NCI-H2081 treated with DMSO at 0.1 percent for 48 hours (cell line): ENCODE data around the gene POLDIP2.

Source experiments
- DNase-seq: peaks from one replicate; lab custom pipeline; 2025; lab: John Stamatoyannopoulos, UW

The POLDIP2 gene

DNA sequence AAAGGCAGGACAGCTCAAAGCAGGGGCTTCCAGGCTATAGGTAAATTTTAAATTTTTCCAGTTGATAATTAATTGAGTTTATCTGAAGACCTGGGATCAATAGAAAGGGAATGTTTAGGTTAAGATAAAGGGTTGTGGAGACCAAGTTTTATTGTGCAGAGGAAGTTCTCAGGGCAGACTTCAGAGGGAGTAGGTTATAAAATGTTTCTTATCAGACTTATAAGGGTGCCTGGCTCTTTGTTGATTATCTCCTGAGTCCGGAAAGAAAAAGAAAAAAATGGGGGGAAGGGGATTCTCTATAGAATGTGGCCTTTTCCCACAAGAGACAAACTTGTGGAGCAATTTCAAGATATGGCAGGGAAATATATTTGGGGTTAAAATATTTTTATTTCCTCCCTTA is 32.8 kb upstream of the POLDIP2 start:
- DNase-seq, result no peak

DNA sequence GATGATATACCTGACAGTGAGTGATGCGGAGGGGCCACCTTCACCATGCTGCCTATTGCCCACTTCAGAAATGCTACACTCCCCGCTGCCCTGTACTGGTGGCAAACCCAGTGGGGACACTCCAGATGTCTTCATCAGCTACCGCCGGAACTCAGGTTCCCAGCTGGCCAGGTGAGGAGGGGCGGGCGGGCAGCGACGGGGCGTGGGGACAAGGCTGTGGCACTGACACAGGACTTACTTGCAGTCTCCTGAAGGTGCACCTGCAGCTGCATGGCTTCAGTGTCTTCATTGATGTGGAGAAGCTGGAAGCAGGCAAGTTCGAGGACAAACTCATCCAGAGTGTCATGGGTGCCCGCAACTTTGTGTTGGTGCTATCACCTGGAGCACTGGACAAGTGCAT is 30.8 kb upstream of the POLDIP2 start:
- no peak for DNase-seq

DNA sequence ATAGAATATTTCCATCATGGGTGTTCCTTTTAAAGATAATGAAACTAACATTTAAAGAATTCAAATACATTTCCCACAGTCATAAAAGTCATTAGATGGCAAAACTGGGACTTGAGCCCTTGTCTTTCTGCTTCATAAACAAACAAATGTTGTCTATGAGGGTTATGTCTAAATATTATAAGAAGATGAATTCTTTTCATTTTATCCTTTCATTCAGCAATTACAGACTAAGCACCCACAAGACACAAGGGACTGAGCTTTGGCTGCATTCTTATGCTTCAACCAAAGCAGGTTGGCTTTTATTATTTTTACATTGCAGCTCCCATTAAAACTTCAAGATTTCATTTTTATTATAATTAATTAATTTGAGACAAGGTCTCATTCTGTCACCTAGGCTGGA is 29.1 kb upstream of the POLDIP2 start:
- no peak for DNase-seq

DNA sequence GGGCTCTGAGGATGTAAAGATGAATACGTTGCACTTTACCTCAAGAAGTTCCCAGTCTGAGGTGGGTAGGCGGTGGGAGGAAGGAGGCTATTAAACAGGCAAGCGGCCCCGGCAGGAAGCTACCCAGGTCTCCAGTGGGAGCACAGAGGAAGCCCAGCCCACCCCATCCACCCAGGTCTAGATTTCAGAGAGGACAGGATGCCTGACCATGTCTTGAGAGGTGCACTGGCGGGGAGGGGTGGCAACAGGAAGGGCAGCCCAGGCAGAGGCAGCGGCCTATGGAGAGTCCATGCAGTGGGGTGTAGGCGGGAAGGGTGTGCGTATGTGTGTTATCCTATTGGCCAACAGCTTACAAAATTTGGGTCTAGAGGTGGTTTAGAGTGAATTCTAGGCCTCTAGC is 28.1 kb upstream of the POLDIP2 start:
- DNase-seq, result no peak

DNA sequence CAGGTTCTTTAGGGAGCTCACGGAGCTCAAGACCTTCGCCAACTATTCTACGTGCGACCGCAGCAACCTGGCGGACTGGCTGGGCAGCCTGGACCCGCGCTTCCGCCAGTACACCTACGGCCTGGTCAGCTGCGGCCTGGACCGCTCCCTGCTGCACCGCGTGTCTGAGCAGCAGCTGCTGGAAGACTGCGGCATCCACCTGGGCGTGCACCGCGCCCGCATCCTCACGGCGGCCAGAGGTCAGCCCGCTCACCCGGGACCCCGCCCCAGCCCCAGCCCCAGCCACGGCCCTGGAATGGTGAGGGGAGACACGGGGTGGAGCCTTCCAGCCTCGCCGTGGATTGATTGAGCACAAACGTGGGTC is 27.7 kb upstream of the POLDIP2 start:
- no peak for DNase-seq

DNA sequence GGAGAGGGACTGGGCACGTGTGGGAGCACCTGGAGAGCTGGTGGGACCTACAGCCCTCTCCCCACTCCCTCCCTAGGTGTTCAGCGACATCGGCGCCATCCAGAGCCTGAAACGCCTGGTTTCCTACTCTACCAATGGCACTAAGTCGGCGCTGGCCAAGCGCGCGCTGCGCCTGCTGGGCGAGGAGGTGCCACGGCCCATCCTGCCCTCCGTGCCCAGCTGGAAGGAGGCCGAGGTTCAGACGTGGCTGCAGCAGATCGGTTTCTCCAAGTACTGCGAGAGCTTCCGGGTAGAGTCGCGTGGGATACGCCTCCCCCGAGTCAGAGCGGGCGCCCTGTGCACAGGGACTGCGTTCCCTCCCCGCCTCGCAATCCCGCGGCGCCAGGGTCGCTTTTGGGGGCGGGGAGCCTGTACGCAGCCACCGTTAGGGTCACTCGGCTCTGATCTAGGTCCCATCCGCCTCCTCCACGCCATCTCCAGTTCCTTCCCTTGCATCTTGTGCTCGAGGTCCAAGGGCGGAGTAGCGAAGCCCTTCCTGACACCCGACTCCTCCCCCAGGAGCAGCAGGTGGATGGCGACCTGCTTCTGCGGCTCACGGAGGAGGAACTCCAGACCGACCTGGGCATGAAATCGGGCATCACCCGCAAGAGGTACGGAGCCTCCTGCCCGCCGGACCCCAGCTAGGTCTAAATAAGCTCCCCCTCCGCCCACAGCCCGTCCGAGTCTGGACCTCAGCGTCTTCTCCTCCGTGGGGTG is 27.1 kb upstream of the POLDIP2 start:
- DNase-seq, result no peak

DNA sequence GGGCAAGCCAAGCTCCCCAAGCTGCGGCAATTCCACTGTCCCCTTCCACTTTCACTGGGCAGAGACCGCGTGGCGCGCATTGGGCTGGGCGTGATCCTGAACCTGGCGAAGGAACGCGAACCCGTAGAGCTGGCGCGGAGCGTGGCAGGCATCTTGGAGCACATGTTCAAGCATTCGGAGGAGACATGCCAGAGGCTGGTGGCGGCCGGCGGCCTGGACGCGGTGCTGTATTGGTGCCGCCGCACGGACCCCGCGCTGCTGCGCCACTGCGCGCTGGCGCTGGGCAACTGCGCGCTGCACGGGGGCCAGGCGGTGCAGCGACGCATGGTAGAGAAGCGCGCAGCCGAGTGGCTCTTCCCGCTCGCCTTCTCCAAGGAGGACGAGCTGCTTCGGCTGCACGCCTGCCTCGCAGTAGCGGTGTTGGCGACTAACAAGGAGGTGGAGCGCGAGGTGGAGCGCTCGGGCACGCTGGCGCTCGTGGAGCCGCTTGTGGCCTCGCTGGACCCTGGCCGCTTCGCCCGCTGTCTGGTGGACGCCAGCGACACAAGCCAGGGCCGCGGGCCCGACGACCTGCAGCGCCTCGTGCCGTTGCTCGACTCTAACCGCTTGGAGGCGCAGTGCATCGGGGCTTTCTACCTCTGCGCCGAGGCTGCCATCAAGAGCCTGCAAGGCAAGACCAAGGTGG is 24.0 kb upstream of the POLDIP2 start:
- no peak for DNase-seq

DNA sequence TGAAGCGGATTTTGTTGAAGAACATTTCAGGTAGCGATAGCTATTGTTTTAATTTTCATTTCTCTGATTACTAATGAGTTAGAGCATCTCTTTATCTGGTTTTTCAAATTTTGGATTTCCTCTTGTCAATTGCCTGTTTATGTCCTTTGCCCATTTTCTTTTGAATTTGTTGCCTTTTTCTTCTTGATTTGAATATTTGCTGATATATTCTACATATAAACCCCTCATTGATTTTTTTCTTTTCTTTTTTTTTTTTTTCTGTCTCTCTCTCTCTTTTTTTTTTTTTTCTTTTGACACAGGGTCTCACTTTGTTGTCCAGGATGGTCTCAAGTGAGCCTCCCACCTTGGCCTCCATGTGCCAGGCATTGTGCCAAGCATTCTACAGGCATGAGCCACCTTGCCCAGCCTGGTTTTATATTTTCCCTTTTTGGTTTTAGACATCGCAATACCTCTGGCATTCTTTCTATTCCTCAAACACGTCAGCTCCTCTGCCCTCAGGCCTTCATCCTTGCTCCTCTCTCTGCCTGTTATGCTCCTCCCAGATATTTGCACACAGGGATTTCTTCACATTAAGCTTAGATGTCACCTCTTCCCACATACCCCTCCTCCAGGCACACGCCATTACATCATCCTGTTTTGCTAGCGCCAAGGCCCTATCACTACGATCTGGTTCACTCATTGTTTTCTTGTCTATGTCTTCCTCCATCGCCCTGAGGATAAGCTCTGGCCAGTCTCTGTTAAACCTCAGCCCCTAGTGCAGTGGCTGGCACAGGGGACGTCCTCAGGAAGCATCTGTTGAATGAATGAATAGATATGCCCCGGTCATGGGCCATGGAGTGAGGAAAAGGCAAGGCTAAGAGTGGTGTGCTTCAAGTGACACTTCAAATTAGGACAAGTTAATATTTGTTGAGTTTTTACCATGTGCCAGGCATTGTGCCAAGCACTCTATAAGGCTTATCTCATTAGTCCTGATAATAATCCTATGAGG is 22.8 kb upstream of the POLDIP2 start:
- no peak for DNase-seq

DNA sequence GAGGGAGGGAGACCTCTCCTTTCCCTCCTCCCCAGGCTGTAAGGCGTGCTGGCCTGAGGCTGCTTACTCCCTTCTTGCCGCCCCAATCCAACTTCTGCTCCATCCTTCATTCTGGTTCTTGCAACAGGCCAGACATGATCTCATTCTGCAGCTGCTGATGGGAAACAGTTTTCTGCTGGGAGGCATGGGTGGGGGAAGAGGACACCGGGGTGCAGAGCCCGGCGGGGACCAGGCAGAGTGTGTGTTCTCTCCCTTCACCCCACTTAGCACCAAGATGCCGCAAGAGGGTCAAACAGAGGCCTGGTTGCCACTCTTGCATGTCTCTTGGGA is 15.6 kb upstream of the POLDIP2 start:
- no peak for DNase-seq

DNA sequence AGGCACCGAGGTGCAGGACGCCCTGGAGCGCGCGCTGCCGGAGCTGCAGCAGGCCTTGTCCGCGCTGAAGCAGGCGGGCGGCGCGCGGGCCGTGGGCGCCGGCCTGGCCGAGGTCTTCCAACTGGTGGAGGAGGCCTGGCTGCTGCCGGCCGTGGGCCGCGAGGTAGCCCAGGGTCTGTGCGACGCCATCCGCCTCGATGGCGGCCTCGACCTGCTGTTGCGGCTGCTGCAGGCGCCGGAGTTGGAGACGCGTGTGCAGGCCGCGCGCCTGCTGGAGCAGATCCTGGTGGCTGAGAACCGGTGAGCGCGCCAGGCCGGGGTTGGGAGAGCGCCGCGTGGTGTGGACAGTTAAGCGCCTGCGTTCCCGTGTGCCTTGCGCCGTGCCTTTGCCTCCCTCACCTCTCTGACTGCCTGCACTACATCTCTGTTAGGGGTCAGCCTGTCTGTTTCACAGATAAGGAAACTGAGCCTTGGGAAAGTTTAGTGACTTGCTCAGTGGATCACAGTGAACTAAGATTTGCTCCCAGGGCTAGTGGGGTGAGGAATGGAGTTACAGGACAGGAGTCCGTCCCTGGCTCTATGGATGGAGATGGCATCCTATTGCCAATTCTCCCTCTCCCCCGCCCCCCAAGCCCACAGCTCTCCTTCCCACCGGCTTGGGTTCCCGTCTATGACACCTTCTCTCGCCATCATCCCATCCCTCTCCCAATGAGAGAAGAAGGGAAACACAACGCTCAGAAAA is 15.0 kb upstream of the POLDIP2 start:
- no peak for DNase-seq

DNA sequence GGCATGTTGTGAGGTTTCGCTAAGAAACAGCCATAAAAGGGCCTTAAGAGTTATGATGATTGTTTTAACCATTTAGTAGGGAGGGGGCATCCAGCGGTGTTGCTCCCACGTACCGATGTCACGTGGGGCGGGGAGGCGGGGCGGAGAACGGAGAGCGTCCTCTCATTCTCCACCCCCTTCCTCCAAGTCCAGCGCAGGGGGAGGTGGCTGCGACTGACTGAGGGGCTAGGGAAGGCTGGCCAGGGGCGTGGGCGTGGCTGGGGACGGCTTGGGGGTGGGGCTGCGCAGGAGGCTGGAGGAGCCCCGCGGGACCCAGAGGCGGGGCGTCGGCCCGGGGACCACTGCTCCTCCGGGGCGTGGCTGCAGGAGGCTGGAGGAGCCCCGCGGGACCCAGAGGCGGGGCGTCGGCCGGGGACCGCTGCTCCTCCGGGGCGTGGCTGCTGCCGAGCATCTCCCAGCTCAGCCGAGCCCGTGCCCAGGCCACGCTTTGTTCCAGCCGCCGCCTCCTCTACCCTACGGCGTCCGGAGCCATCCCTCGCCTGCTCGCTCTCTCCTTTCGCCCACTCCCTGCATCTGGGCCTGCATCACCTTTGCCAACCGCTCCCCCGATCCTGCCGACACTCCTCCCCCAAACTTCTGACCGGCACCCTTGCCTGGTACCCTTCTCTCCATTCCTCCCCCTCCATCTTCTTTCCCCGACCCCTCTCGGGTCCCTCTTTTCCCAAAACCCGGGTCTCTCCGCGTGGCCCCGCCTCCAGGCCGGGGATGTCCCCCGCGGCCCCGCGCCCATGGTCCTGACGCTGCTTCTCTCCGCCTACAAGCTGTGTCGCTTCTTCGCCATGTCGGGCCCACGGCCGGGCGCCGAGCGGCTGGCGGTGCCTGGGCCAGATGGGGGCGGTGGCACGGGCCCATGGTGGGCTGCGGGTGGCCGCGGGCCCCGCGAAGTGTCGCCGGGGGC is 14.2 kb upstream of the POLDIP2 start, which contains the start of gene SARM1:
Gene SARM1, plus strand, starts transcription at position 450 of the 958 bp plus-strand sequence. Its CDS starts 339 bp downstream, at position 789.
- no peak for DNase-seq

DNA sequence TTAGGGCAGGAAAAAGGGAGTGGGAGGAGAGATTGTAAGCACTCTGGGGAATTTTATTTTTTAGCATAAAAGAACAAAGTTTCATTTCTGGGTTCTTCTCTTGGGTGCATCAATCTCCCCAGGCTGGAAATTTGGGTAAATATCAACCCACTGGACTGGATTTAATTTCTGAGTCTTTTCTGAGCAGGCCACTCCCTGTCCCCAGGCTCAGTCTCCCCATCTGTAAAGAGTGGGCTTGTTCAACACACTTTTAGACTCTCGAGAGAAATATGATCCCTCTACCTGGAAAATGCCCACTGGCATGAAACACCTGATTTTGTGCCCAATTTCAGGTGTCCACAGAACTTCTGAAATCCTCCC is 13.4 kb upstream of the POLDIP2 start:
- no peak for DNase-seq

DNA sequence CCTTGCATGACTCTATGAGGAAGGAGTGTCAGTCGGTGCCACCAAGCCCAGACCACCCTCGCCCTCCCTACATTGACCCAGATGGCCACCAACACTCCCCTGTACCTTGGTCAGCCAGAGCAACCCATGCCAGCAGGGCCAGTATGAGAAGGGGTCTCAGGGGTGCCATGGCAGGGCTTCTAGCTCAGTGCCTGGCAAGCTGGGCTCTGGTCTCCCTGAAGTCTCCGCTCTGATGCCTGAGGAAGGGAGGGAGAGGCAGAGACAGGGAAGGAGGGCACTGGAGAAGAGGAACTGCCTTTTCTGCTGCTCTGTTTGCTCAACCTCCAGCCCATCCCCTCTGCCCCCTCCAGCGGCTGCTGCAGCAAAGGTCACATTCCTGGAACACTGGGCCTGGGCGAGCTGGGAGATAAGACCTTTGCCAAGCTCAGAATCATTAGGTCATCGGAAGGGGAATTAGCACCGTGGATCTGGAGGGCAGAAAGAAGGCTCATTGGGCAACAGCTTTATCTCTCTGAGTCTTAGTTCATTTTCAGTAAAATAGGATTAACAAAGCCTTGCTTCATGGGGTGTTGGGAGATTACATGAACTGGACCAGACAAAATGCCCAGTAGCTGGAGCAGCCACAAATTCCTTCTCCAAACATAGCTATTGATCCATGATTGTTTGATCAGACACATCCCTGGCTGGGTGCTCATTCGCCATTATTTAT is 12.9 kb upstream of the POLDIP2 start, which contains the start of gene VTN:
Gene VTN, minus strand, starts transcription at position 273 of the 709 bp plus-strand sequence. Its CDS starts 104 bp downstream, at position 169.
- DNase-seq, result no peak

DNA sequence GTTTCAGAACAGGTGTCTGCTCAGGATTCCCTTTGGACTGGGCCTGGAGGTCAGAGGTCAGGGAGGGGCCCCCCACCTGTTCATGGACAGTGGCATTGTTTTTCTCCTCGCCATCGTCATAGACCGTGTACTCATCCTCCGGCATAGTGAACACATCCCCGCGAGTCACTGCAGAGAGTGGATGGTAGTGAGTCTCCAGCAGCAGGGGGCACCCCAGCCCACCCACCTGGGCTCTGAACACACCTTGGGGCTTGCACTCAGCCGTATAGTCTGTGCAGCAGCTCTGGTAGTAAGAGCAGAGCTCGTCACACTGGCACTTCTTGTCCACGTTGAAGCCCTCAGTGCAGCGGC is 12.3 kb upstream of the POLDIP2 start:
- no peak for DNase-seq

DNA sequence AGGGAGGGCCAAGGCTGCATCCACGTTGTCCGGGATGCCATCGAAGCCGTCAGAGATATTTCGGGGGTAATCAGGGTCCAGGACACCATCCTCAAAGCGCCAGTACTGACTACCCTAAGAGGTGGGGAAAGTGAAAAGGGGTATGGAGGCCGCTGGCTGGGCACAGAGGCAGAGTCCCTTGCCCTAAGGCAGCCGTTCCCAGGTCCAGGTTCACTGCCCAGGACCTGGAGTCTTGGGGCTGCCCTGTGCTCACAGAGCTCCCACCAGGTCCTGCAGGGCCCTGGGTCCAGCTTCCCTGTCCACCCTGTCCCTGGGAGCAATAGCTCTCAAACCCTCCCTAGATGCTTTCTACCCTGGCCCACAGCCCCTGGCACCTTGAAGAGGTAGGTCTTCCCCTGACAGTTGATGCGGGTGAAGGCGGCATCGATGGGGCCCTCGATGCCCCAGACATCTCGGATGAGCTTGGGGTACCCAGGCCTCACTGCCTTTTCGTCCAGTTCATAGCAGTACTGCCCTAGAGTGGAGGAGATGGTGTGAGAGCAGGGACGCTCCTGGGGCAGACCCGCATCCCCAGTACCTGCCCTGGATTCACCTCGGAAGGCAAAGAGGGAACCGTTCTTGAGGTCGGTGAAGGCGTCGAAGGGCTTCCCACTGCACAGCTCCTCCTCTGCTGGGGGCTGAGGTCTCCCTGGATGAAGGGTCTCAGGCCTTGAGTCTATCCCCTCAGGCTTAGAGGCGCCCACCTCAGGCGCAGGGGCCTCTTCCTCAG is 11.8 kb upstream of the POLDIP2 start:
- DNase-seq, result no peak

DNA sequence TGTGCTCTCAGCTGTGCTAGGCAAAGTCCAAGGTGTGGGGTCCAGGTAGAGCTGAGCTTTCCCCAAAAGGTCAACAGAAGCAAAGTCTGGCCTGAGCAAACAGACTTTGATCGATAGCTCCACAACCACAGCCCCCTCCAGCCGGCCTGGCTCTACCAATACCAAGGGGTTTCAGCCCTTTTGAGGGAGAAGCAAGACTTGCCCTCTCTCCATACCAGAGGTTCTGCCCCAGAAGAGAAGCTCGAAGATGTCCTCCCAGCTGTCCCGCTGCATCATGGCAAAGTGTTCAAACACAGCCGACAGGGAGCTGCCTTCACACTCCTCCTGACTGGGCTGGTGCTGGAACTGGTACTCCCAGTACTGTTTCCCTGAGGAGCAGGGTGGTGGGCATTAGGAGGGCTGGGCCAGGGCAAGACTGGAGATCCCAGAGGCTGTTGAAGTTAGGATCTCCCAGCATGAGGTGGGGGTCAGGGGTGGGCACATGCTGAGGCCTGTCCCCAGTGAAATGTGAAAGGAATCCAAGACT is 11.0 kb upstream of the POLDIP2 start:
- no peak for DNase-seq

DNA sequence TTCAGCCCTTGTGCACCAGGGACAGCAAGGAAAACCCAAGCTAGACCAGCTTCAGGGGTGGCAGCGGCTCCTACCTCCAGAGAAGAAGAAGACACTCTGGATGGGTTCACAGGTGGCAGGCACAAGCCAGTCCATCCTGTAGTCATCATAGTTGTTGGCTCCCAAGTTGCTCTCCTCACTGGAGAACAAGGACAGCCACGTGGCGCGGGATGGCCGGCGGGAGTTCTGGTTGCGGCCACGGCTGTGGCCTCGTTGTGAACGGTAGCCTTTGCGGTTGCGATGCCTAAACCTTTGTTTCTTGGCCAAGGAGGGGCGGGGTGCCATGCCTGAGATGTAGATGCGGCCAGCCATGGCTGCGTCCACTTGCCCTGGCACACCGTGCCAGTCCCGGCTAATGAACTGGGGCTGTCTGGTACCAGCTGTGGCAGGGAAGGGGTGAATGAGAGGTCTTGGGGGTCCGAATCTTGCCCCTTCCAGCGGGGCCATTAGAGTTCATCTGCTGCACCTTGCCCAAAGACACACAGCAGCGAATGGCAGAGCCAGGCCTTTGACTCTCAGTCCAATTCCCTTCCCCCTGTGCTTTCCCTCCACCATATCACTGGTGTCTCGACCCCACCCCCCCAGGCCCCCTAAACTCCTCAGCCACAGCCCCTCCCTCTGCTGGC is 10.4 kb upstream of the POLDIP2 start:
- no peak for DNase-seq

DNA sequence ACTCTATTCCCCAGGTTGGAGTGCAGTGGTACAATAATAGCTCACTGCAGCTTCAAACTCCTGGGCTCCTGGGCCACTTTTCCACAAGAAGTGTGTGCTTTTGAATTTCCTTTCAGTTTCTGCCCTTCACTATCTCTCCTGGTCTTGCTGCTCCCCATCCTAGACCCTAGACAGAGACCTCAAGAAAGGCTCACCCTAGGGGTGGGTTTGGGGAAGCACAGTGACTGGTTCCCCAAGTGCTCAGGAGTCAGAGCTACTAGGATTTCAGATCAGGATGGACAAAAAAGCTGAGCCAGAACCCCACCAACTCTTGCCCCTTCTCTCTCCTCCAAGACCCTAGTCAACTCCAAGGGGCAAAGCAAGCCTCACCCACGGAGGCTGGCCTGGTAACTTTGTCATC is 9.3 kb upstream of the POLDIP2 start:
- no peak for DNase-seq

DNA sequence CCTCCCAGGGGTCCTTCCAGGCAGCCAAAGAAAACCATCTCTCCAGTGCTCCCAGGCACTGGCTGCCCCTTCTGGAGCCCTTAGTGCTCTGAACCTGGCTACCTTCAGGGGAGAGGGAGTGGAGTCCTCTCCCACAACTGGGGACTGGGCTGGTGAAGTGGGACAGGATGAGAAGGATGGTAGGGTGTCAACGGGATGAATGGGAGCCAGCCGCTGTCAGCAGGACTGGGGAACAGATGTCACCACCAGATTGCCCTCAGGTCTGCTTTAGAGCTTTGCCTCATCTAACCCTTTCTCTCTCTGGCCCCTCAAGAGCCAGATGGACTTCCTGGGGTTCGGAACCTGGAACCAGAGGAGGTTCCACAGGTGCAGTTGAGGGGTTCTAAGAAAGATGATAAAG is 8.2 kb upstream of the POLDIP2 start:
- DNase-seq, result no peak
